IMR-90 (cell line): ENCODE measurements around the gene GLIS1. TPM values are rescaled to one million over a fixed set of nuclear protein-coding genes. Genes with fewer than 3 reads are reported as not detected.

Experiments
- ATAC-seq: fragments of 200-7000 bp; cut with Tn5 transposase; 2 replicates; pipeline ENCODE4 v1.9.1; 2020; ENCODE audit warnings: low read depth, mild to moderate bottlenecking, moderate library complexity
- BruUV-seq: library from RNA; stranded (reverse); fragments of 400-500 nt; replicated peaks from 2 replicates; lab custom pipeline; 2021; lab: Mats Ljungman, UMichigan
- CTCF ChIA-PET: fragments of 300-600 bp; formaldehyde crosslinking; extraction: SDS; loops from one replicate; lab custom pipeline; 2021; ENCODE audit warnings: antibody characterized with exemption; lab: Yijun Ruan, JAX
- POLR2A ChIA-PET: fragments of 300-600 bp; sonication (Branson Sonifier 250); formaldehyde crosslinking; loops from one replicate; lab custom pipeline; 2022; ENCODE audit warnings: antibody characterized with exemption; ENCODE audit not compliant: unreplicated experiment; lab: Charles Lee
- DNase-seq: peaks from one replicate; pipeline ENCODE4 v3.0.0; 2013
- H2AFZ ChIP-seq: replicated peaks from 2 replicates; pipeline ENCODE3; 2013; ENCODE audit warnings: low read length, mild to moderate bottlenecking; ENCODE audit not compliant: poor library complexity
- H2AK5ac ChIP-seq: 2 replicates; pipeline ENCODE4 v1.6.1; 2013; ENCODE audit warnings: low read depth, low read length, inconsistent platforms
- H2AK9ac ChIP-seq: replicated peaks from 2 replicates; pipeline ENCODE3; 2013; ENCODE audit warnings: mild to moderate bottlenecking, low read depth, low read length, moderate library complexity; ENCODE audit not compliant: poor library complexity
- H2BK120ac ChIP-seq: 2 replicates; pipeline ENCODE4 v1.6.1; 2013; ENCODE audit warnings: low read depth, low read length, inconsistent platforms
- H2BK15ac ChIP-seq: 3 replicates; pipeline ENCODE4 v1.6.1; 2013; ENCODE audit warnings: low read depth, low read length, inconsistent platforms
- H2BK20ac ChIP-seq: 2 replicates; pipeline ENCODE4 v1.6.1; 2013; ENCODE audit warnings: low read depth, mild to moderate bottlenecking, inconsistent platforms, low read length, moderate library complexity
- H2BK5ac ChIP-seq: 2 replicates; pipeline ENCODE4 v1.6.1; 2013; ENCODE audit warnings: mild to moderate bottlenecking, low read depth, low read length, inconsistent platforms; ENCODE audit not compliant: poor library complexity, severe bottlenecking
- H3K14ac ChIP-seq: replicated peaks from 2 replicates; pipeline ENCODE4 v1.6.1; 2013; ENCODE audit warnings: low read depth, low read length, inconsistent platforms
- H3K18ac ChIP-seq: 2 replicates; pipeline ENCODE4 v1.6.1; 2013; ENCODE audit warnings: low read depth, low read length, control low read depth
- H3K23ac ChIP-seq: 2 replicates; pipeline ENCODE4 v1.6.1; 2013; ENCODE audit warnings: low read depth, low read length, inconsistent platforms
- H3K27ac ChIP-seq: 2 replicates; pipeline ENCODE4 v1.5.1; 2013; ENCODE audit warnings: mild to moderate bottlenecking, control low read depth, low read length; ENCODE audit not compliant: insufficient read depth
- H3K27me3 ChIP-seq: 2 replicates; pipeline ENCODE4 v1.6.1; 2013; ENCODE audit warnings: low read length; ENCODE audit not compliant: control insufficient read depth, insufficient read depth
- H3K36me3 ChIP-seq: 2 replicates; pipeline ENCODE4 v1.6.1; 2013; ENCODE audit warnings: low read length, mixed read lengths; ENCODE audit not compliant: control insufficient read depth, insufficient read depth
- H3K4ac ChIP-seq: 2 replicates; pipeline ENCODE4 v1.6.1; 2013; ENCODE audit warnings: low read depth, low read length, inconsistent platforms
- H3K4me1 ChIP-seq: 2 replicates; pipeline ENCODE4 v1.6.1; 2013; ENCODE audit warnings: low read length, mixed read lengths; ENCODE audit not compliant: control insufficient read depth, insufficient read depth
- H3K4me2 ChIP-seq: 2 replicates; pipeline ENCODE4 v1.6.1; 2013; ENCODE audit warnings: low read depth, mild to moderate bottlenecking, control low read depth, low read length, moderate library complexity
- H3K4me3 ChIP-seq: 2 replicates; pipeline ENCODE4 v1.5.1; 2013; ENCODE audit warnings: low read depth, mild to moderate bottlenecking, control low read depth, low read length, moderate library complexity; ENCODE audit not compliant: insufficient read depth
- H3K56ac ChIP-seq: 2 replicates; pipeline ENCODE4 v1.6.1; 2013; ENCODE audit warnings: low read length, inconsistent platforms; ENCODE audit not compliant: insufficient read depth; ENCODE audit errors: extremely low read depth
- H3K79me1 ChIP-seq, 2 experiments: 2 replicates each; pipeline ENCODE4 v1.6.1; 2013; ENCODE audit warnings: low read length in 2 of 2, inconsistent platforms in 1 of 2, low read depth in 1 of 2
- H3K9ac ChIP-seq: 2 replicates; pipeline ENCODE4 v1.6.1; 2013; ENCODE audit warnings: low read depth, low read length, control low read depth
- H3K9me1 ChIP-seq: 2 replicates; pipeline ENCODE4 v1.6.1; 2013; ENCODE audit warnings: low read length, inconsistent platforms; ENCODE audit not compliant: insufficient read depth
- H3K9me3 ChIP-seq: 2 replicates; pipeline ENCODE4 v1.6.1; 2013; ENCODE audit warnings: low read length; ENCODE audit not compliant: control insufficient read depth, insufficient read depth
- H4K20me1 ChIP-seq: 2 replicates; pipeline ENCODE4 v1.6.1; 2013; ENCODE audit warnings: low read length, inconsistent platforms; ENCODE audit not compliant: insufficient read depth
- H4K5ac ChIP-seq: 2 replicates; pipeline ENCODE4 v1.6.1; 2013; ENCODE audit warnings: mild to moderate bottlenecking, low read depth, low read length, control low read depth
- H4K8ac ChIP-seq, 2 experiments: 2 replicates each; pipeline ENCODE4 v1.6.1; 2013; ENCODE audit warnings: low read depth in 2 of 2, low read length in 2 of 2, control low read depth in 1 of 2, inconsistent platforms in 1 of 2
- H4K91ac ChIP-seq: 2 replicates; pipeline ENCODE4 v1.6.1; 2013; ENCODE audit warnings: low read depth, low read length, inconsistent platforms; ENCODE audit not compliant: insufficient read depth
- BHLHE40 ChIP-seq: fragments of 150-350 bp; IDR thresholded peaks from 2 replicates; pipeline ENCODE4 v1.6.1; 2016; ENCODE audit warnings: mild to moderate bottlenecking, low read depth, low read length
- MAFK ChIP-seq: IDR thresholded peaks from 2 replicates; pipeline ENCODE4 v1.6.1; 2012; ENCODE audit warnings: low read depth, low read length, improper control_type of control experiment
- MAZ ChIP-seq: IDR thresholded peaks from 2 replicates; pipeline ENCODE4 v1.6.1; 2012; ENCODE audit warnings: low read depth, mild to moderate bottlenecking, low read length, improper control_type of control experiment, moderate library complexity, borderline replicate concordance
- POLR2A ChIP-seq: IDR thresholded peaks from 2 replicates; pipeline ENCODE4 v1.6.1; 2012; ENCODE audit warnings: mild to moderate bottlenecking, low read depth, low read length
- RFX5 ChIP-seq: IDR thresholded peaks from 2 replicates; pipeline ENCODE4 v1.8.0; 2012; ENCODE audit warnings: low read depth, mild to moderate bottlenecking, low read length, moderate library complexity
- SMC3 ChIP-seq: fragments of 150-350 bp; IDR thresholded peaks from 2 replicates; pipeline ENCODE4 v1.6.1; 2016; ENCODE audit warnings: low read depth, mild to moderate bottlenecking, antibody characterized with exemption, low read length, moderate library complexity
- WGBS, 2 experiments: methylation state at CpG; one replicate each; pipeline versions ENCODE4 v1.1.5 to v1.1.7; 2013; ENCODE audit warnings: missing lambda C conversion rate in 2 of 2; ENCODE audit not compliant: insufficient read length in 1 of 2; ENCODE audit errors: extremely low coverage in 2 of 2; 5-methylcytosine and 5-hydroxymethylcytosine counted together
- dilution Hi-C: fragments of 300-500 bp; cut with HindIII; formaldehyde crosslinking; loops from one replicate; pipeline ENCODE4 v1.14.3; 2018; ENCODE audit warnings: low sequenced_read_pairs; ENCODE audit not compliant: unreplicated experiment
- in situ Hi-C: fragments of 300-500 bp; cut with MboI; formaldehyde crosslinking; loops from 3 replicates; pipeline ENCODE4 v1.14.3; 2019; ENCODE audit warnings: low sequenced_read_pairs, inconsistent platforms, mixed read lengths
- intact Hi-C: fragments of 100-400 bp; cut with micrococcal nuclease; formaldehyde crosslinking; loops from 2 replicates; pipeline ENCODE4 v1.10.0; 2022
- polyA plus RNA-seq, 3 experiments: library from polyadenylated mRNA; depleted of rRNA; stranded (reverse); fragments of >200 nt; gene quantifications; 2 replicates each; pipeline ENCODE4 v1.2.3, GENCODE V29; 2012; ENCODE audit warnings: low replicate concordance in 1 of 3
- total RNA-seq: library from RNA; depleted of rRNA; stranded (reverse); fragments of >200 nt; gene quantifications from 2 replicates; pipeline ENCODE4 v1.2.3, GENCODE V29; 2012
- TF ChIP-seq, protein P1 (sequence below): fragments of 150-350 bp; IDR thresholded peaks from 2 replicates; pipeline ENCODE4 v1.6.1; 2016; ENCODE audit warnings: low read depth, mild to moderate bottlenecking, low read length, moderate library complexity, borderline replicate concordance

The GLIS1 gene
- total and polyA plus RNA-seq, 2 of the 4 experiments (the other 2 are of a cell fraction) = 0.18 to 2.3 TPM

DNA sequence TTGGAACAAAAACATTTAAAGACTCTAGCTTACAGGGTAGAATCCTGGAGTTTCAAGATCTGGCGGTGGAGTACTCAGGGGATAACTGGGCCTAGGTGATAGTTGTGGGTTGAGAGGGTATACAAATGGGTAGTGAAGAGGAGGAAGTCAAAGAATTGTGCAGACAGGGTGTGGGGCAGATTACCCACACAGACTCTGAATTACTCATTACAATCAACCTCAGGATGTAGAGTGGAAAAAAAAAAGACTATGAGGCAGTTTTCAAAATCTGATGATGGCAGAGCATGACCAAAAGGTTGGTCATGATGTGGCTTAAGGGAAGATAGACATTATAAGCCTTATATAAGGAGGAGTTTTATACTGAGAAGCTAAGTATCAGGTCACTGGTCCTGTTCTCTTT, 44.1 kb upstream of the GLIS1 start:
- TF ChIP-seq, protein P1, sequence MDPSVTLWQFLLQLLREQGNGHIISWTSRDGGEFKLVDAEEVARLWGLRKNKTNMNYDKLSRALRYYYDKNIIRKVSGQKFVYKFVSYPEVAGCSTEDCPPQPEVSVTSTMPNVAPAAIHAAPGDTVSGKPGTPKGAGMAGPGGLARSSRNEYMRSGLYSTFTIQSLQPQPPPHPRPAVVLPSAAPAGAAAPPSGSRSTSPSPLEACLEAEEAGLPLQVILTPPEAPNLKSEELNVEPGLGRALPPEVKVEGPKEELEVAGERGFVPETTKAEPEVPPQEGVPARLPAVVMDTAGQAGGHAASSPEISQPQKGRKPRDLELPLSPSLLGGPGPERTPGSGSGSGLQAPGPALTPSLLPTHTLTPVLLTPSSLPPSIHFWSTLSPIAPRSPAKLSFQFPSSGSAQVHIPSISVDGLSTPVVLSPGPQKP = no peak
- TF ChIP-seq SMC3 (no peak), MAZ (no peak), BHLHE40 (no peak), MAFK (no peak), POLR2A (no peak), RFX5 (no peak)
- no peak overlapping the region for H4K5ac ChIP-seq
- peaks cover 5% of the 10 kb centered on the region for H3K36me3 ChIP-seq
- H4K91ac ChIP-seq = no peak overlapping the region
- intact Hi-C loops (loop anchor here (5.0 kb wide), 1 partner anchor 34 kb away; no protein-coding TSS in a partner anchor), dilution Hi-C loops (no loop called here), in situ Hi-C loops (no loop called here)
- H3K9me1 ChIP-seq = 0 out of 2 replicates have a peak, but pooled peaks cover 2% of the 10 kb centered on the region
- H3K18ac ChIP-seq = no peak overlapping the region
- peaks cover 2% of the 10 kb centered on the region; the same call in 1 of the 2 replicates for H3K4me1 ChIP-seq
- H2BK120ac ChIP-seq = no peak overlapping the region
- no peaks in the 10 kb centered on the region for H3K9me3 ChIP-seq
- peak; percentile 52 for DNase-seq
- H2AK9ac ChIP-seq = no peak overlapping the region
- WGBS, 2 experiments = no CpG with 5 or more reads among the region's 1 CpG
- H2BK20ac ChIP-seq = no peak overlapping the region
- H4K20me1 ChIP-seq = no peaks in the 10 kb centered on the region
- no peak for ATAC-seq
- H4K8ac ChIP-seq = no peak overlapping the region
- no peak overlapping the region for H2BK5ac ChIP-seq
- no peak overlapping the region for H2AFZ ChIP-seq
- no peak overlapping the region for H3K4ac ChIP-seq
- H2AK5ac ChIP-seq = no peak overlapping the region
- no peak overlapping the region for H3K4me2 ChIP-seq
- H3K27me3 ChIP-seq = no peaks in the 10 kb centered on the region
- no TSS peak for BruUV-seq
- H3K23ac ChIP-seq = no peak overlapping the region
- no peak overlapping the region for H3K56ac ChIP-seq
- CTCF ChIA-PET = no interaction called here
- H3K9ac ChIP-seq = no peak overlapping the region
- POLR2A ChIA-PET = no interaction called here
- H3K4me3 ChIP-seq = no peak overlapping the region
- no peak overlapping the region for H3K27ac ChIP-seq
- H3K14ac ChIP-seq = no peak overlapping the region
- H2BK15ac ChIP-seq = no peak overlapping the region
- peaks cover 4 to 8% of the 10 kb centered on the region in 2 experiments; a peak in 3 of 4 replicates for H3K79me1 ChIP-seq
